ENCODE data around the gene CYFIP2. TPM values are rescaled to one million over a fixed set of nuclear protein-coding genes. Genes with fewer than 3 reads are reported as not detected.

The CYFIP2 gene
- total RNA-seq, 1 donor from 2014 or later = 471 TPM

GRCh38 chr5:157258450-157258849 lies 7.5 kb upstream of the CYFIP2 start:
- no peak for TF ChIP-seq CTCF (IDR thresholded peaks at IDR 0.05)
- H3K4me1 Mint-ChIP-seq = peaks cover 14% of the 10 kb centered on the region
- H3K27me3 Mint-ChIP-seq = no peaks in the 10 kb centered on the region
- ChIA-PET POLR2A (interaction anchor here (0.6 to 0.9 kb wide), 2 partner anchors 8 to 60 kb away, joined by 3 read pairs; no protein-coding TSS in a partner anchor), CTCF (interaction anchor here (1.0 kb wide), 1 partner anchor 54 kb away, joined by 3 read pairs; no protein-coding TSS in a partner anchor)
- no peak for DNase-seq
- no peaks in the 10 kb centered on the region for H3K36me3 Mint-ChIP-seq (ENCODE audit: low read depth)
- no peak for ATAC-seq (ENCODE audit: low read depth)
- no peaks in the 10 kb centered on the region for H3K9me3 Mint-ChIP-seq
- intact Hi-C loops (cut with micrococcal nuclease) = no loop called here
- H3K4me3 Mint-ChIP-seq = no peak overlapping the region
- no peak overlapping the region for H3K27ac Mint-ChIP-seq

GRCh38 chr5:157259699-157260098 lies 6.2 kb upstream of the CYFIP2 start:
- TF ChIP-seq CTCF (IDR thresholded peaks at IDR 0.05) = no peak
- Mint-ChIP-seq H3K4me3 (no peak overlapping the region), H3K36me3 (ENCODE audit: low read depth) (no peaks in the 10 kb centered on the region), H3K4me1 (peaks cover 21% of the 10 kb centered on the region), H3K27me3 (no peaks in the 10 kb centered on the region), H3K27ac (no peak overlapping the region), H3K9me3 (no peaks in the 10 kb centered on the region)
- POLR2A ChIA-PET = interaction anchor here (0.6 kb wide), 1 partner anchor 12 kb away, joined by 3 read pairs; no protein-coding TSS in a partner anchor
- ATAC-seq (ENCODE audit: low read depth) (no peak), DNase-seq (no peak)
- CTCF ChIA-PET = no interaction called here
- intact Hi-C loops (cut with micrococcal nuclease) = loop anchor here (10.0 kb wide), 1 partner anchor 315 kb away; the partner anchor contains the start of gene ADAM19

GRCh38 chr5:157263496-157264090 lies 2.3 kb upstream of the CYFIP2 start:
- Mint-ChIP-seq H3K27me3 (no peaks in the 10 kb centered on the region), H3K4me3 (peak overlapping the region; percentile 55), H3K4me1 (peaks cover 51% of the 10 kb centered on the region), H3K9me3 (no peaks in the 10 kb centered on the region), H3K27ac (peak overlapping the region; percentile 93), H3K36me3 (ENCODE audit: low read depth) (peaks cover 19% of the 10 kb centered on the region)
- intact Hi-C loops (cut with micrococcal nuclease) = loop anchor here (1.0 to 10.0 kb wide), 3 partner anchors 9 to 311 kb away; partner anchors contain the start of gene ADAM19
- no peak for DNase-seq
- ChIA-PET CTCF (interaction anchor here (0.8 to 4.6 kb wide), 7 partner anchors 10 to 114 kb away, joined by 3 to 51 read pairs (median 10); no protein-coding TSS in a partner anchor), POLR2A (interaction anchor here (1.5 to 6.5 kb wide), 5 partner anchors 9 to 120 kb away, joined by 10 to 73 read pairs (median 21); partner anchors contain the start of gene MED7)
- TF ChIP-seq CTCF (IDR thresholded peaks at IDR 0.05) = no peak
- ATAC-seq (ENCODE audit: low read depth) = no peak

- ATAC-seq (ENCODE audit: low read depth) (peak; percentile 29), DNase-seq (peak; percentile 61)
- H3K27ac Mint-ChIP-seq = peak overlapping the region; percentile 95
- H3K4me3 Mint-ChIP-seq = peak overlapping the region; percentile 93
- ChIA-PET POLR2A (interaction anchor here (0.5 to 6.5 kb wide), 20 partner anchors 8 to 464 kb away, joined by 3 to 73 read pairs (median 4); partner anchors contain the start of gene MED7), CTCF (interaction anchor here (1.0 kb wide), 2 partner anchors 13 to 14 kb away, joined by 3 to 5 read pairs; no protein-coding TSS in a partner anchor)
- H3K9me3 Mint-ChIP-seq = peaks cover 6% of the 10 kb centered on the region
- intact Hi-C loops (cut with micrococcal nuclease) = loop anchor here (1.0 to 10.0 kb wide), 5 partner anchors 17 to 308 kb away; partner anchors contain the start of gene ADAM19
- H3K27me3 Mint-ChIP-seq = no peaks in the 10 kb centered on the region
- no peak for TF ChIP-seq CTCF (IDR thresholded peaks at IDR 0.05)
- peaks cover 41% of the 10 kb centered on the region for H3K36me3 Mint-ChIP-seq (ENCODE audit: low read depth)
- H3K4me1 Mint-ChIP-seq = peaks cover 76% of the 10 kb centered on the region
Observed at GRCh38 chr5:157266286-157267007, 524 bp downstream of the CYFIP2 start.
